Adrenal gland (tissue), 5 donors: ENCODE data around the gene CELF6.

Experiments used
- CTCF ChIP-seq, 6 experiments: fragments of 450-650 bp in 4 of 6; fragments of 200-600 bp in 2 of 6; sonication (generic) in 1 of 6; IDR thresholded peaks; 1 replicate in 5 of 6; 2 replicates in 1 of 6; pipeline versions ENCODE4 v1.5.1 to v1.8.0; 2016 to 2021; ENCODE audit warnings: antibody characterized with exemption in 6 of 6, mild to moderate bottlenecking in 2 of 6, moderate library complexity in 1 of 6
- POLR2A ChIP-seq, 2 donors: fragments of 450-650 bp; IDR thresholded peaks; one replicate each; pipeline ENCODE4 v1.6.1; 2017; ENCODE audit warnings: antibody characterized with exemption in 2 of 2, mild to moderate bottlenecking in 2 of 2, moderate library complexity in 1 of 2
- donor health status: DM: no; HTN: no; CAD: no.

GRCh38 chr15:72281713-72282112 is 38.2 kb downstream of the CELF6 start:
- TF ChIP-seq CTCF (IDR thresholded peaks at IDR 0.05): no peak
- TF ChIP-seq POLR2A (IDR thresholded peaks at IDR 0.05): no peak
